ENCODE results near the gene CHAC2. TPM values are rescaled to one million over a fixed set of nuclear protein-coding genes. Genes with fewer than 3 reads are reported as not detected.

The CHAC2 gene
- total and polyA plus RNA-seq, 2 experiments from 2014 or later = 17.9 to 25.8 TPM

DNA sequence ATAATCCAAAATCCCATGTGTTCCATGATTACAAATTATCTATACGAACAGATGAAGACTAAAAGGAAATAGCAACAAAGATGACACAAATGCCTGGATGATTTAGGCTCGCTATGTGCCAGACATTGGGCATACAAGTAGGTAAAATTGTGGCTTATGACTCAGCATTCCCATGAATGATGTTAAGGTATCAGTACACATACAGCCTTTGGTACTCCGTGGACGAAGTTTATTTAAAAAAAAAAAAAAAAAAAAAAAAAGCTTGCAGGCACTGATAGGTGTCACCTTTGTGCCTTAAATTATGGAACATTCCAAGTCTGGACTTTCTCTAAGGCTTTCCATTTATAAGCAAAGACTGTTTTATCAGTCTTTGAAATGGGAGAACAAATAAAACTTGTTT, 2.7 kb downstream of the CHAC2 start:
- peaks cover 4% of the 10 kb centered on the region; the same call in 1 of the 2 replicates for H3K36me3 ChIP-seq (ENCODE audit: insufficient read depth)
- no peak overlapping the region for H2AFZ ChIP-seq
- H3K27me3 ChIP-seq (ENCODE audit: insufficient read depth) = no peaks in the 10 kb centered on the region
- H3K27me3 Mint-ChIP-seq (ENCODE audit: insufficient read depth, low read depth, poor library complexity) = peaks cover 11% of the 10 kb centered on the region
- peak overlapping the region; percentile 11; the same call in 1 of the 3 replicates for H3K4me3 Mint-ChIP-seq
- peaks cover 6% of the 10 kb centered on the region for H4K20me1 ChIP-seq (replicated peaks; ENCODE audit: insufficient read depth)
- TF ChIP-seq JUNB (IDR thresholded peaks at IDR 0.05; ENCODE audit: unreplicated experiment) (no peak), POLR2AphosphoS5 (IDR thresholded peaks at IDR 0.05; ENCODE audit: low read depth) (no peak), ZNF114 (CRISPR knock-in tag; IDR thresholded peaks at IDR 0.05) (no peak), EZH2phosphoT487 (IDR thresholded peaks at IDR 0.05; ENCODE audit: unreplicated experiment) (no peak), ZNF331 (CRISPR knock-in tag; IDR thresholded peaks at IDR 0.05; ENCODE audit: low read depth) (no peak), NANOG (IDR thresholded peaks at IDR 0.05; ENCODE audit: borderline replicate concordance) (no peak), EZH2 (IDR thresholded peaks at IDR 0.05; ENCODE audit: low read depth, unreplicated experiment) (no peak), STAT1 (IDR thresholded peaks at IDR 0.05; ENCODE audit: unreplicated experiment) (no peak), CREB1 (CRISPR knock-in tag; IDR thresholded peaks at IDR 0.05; ENCODE audit: low read depth) (no peak)
- TF ChIP-seq, protein P1, sequence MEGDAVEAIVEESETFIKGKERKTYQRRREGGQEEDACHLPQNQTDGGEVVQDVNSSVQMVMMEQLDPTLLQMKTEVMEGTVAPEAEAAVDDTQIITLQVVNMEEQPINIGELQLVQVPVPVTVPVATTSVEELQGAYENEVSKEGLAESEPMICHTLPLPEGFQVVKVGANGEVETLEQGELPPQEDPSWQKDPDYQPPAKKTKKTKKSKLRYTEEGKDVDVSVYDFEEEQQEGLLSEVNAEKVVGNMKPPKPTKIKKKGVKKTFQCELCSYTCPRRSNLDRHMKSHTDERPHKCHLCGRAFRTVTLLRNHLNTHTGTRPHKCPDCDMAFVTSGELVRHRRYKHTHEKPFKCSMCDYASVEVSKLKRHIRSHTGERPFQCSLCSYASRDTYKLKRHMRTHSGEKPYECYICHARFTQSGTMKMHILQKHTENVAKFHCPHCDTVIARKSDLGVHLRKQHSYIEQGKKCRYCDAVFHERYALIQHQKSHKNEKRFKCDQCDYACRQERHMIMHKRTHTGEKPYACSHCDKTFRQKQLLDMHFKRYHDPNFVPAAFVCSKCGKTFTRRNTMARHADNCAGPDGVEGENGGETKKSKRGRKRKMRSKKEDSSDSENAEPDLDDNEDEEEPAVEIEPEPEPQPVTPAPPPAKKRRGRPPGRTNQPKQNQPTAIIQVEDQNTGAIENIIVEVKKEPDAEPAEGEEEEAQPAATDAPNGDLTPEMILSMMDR (conservative IDR thresholded peaks at IDR 0.05; ENCODE audit: low read depth in 2 of 2) = no peak
- TF ChIP-seq, protein P2, sequence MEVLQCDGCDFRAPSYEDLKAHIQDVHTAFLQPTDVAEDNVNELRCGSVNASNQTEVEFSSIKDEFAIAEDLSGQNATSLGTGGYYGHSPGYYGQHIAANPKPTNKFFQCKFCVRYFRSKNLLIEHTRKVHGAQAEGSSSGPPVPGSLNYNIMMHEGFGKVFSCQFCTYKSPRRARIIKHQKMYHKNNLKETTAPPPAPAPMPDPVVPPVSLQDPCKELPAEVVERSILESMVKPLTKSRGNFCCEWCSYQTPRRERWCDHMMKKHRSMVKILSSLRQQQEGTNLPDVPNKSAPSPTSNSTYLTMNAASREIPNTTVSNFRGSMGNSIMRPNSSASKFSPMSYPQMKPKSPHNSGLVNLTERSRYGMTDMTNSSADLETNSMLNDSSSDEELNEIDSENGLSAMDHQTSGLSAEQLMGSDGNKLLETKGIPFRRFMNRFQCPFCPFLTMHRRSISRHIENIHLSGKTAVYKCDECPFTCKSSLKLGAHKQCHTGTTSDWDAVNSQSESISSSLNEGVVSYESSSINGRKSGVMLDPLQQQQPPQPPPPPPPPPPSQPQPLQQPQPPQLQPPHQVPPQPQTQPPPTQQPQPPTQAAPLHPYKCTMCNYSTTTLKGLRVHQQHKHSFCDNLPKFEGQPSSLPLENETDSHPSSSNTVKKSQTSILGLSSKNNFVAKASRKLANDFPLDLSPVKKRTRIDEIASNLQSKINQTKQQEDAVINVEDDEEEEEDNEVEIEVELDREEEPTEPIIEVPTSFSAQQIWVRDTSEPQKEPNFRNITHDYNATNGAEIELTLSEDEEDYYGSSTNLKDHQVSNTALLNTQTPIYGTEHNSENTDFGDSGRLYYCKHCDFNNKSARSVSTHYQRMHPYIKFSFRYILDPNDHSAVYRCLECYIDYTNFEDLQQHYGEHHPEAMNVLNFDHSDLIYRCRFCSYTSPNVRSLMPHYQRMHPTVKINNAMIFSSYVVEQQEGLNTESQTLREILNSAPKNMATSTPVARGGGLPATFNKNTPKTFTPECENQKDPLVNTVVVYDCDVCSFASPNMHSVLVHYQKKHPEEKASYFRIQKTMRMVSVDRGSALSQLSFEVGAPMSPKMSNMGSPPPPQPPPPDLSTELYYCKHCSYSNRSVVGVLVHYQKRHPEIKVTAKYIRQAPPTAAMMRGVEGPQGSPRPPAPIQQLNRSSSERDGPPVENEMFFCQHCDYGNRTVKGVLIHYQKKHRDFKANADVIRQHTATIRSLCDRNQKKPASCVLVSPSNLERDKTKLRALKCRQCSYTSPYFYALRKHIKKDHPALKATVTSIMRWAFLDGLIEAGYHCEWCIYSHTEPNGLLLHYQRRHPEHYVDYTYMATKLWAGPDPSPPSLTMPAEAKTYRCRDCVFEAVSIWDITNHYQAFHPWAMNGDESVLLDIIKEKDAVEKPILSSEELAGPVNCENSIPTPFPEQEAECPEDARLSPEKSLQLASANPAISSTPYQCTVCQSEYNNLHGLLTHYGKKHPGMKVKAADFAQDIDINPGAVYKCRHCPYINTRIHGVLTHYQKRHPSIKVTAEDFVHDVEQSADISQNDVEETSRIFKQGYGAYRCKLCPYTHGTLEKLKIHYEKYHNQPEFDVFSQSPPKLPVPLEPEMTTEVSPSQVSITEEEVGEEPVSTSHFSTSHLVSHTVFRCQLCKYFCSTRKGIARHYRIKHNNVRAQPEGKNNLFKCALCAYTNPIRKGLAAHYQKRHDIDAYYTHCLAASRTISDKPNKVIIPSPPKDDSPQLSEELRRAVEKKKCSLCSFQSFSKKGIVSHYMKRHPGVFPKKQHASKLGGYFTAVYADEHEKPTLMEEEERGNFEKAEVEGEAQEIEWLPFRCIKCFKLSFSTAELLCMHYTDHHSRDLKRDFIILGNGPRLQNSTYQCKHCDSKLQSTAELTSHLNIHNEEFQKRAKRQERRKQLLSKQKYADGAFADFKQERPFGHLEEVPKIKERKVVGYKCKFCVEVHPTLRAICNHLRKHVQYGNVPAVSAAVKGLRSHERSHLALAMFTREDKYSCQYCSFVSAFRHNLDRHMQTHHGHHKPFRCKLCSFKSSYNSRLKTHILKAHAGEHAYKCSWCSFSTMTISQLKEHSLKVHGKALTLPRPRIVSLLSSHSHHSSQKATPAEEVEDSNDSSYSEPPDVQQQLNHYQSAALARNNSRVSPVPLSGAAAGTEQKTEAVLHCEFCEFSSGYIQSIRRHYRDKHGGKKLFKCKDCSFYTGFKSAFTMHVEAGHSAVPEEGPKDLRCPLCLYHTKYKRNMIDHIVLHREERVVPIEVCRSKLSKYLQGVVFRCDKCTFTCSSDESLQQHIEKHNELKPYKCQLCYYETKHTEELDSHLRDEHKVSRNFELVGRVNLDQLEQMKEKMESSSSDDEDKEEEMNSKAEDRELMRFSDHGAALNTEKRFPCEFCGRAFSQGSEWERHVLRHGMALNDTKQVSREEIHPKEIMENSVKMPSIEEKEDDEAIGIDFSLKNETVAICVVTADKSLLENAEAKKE (CRISPR knock-in tag; IDR thresholded peaks at IDR 0.05) = no peak
- TF ChIP-seq, protein P3, sequence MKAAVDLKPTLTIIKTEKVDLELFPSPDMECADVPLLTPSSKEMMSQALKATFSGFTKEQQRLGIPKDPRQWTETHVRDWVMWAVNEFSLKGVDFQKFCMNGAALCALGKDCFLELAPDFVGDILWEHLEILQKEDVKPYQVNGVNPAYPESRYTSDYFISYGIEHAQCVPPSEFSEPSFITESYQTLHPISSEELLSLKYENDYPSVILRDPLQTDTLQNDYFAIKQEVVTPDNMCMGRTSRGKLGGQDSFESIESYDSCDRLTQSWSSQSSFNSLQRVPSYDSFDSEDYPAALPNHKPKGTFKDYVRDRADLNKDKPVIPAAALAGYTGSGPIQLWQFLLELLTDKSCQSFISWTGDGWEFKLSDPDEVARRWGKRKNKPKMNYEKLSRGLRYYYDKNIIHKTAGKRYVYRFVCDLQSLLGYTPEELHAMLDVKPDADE (IDR thresholded peaks at IDR 0.05) = no peak
- TF ChIP-seq, protein P4, sequence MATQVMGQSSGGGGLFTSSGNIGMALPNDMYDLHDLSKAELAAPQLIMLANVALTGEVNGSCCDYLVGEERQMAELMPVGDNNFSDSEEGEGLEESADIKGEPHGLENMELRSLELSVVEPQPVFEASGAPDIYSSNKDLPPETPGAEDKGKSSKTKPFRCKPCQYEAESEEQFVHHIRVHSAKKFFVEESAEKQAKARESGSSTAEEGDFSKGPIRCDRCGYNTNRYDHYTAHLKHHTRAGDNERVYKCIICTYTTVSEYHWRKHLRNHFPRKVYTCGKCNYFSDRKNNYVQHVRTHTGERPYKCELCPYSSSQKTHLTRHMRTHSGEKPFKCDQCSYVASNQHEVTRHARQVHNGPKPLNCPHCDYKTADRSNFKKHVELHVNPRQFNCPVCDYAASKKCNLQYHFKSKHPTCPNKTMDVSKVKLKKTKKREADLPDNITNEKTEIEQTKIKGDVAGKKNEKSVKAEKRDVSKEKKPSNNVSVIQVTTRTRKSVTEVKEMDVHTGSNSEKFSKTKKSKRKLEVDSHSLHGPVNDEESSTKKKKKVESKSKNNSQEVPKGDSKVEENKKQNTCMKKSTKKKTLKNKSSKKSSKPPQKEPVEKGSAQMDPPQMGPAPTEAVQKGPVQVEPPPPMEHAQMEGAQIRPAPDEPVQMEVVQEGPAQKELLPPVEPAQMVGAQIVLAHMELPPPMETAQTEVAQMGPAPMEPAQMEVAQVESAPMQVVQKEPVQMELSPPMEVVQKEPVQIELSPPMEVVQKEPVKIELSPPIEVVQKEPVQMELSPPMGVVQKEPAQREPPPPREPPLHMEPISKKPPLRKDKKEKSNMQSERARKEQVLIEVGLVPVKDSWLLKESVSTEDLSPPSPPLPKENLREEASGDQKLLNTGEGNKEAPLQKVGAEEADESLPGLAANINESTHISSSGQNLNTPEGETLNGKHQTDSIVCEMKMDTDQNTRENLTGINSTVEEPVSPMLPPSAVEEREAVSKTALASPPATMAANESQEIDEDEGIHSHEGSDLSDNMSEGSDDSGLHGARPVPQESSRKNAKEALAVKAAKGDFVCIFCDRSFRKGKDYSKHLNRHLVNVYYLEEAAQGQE (IDR thresholded peaks at IDR 0.05; ENCODE audit: unreplicated experiment) = no peak
- H3K9me2 ChIP-seq (ENCODE audit: insufficient read depth) = no peaks in the 10 kb centered on the region
- H3K4me2 ChIP-seq = no peak overlapping the region
- H3K4me1 ChIP-seq (ENCODE audit: insufficient read depth) = peaks cover 12% of the 10 kb centered on the region; the same call in 1 of the 2 replicates
- H3K9me3 Mint-ChIP-seq = no peaks in the 10 kb centered on the region
- no peak overlapping the region for H3K4me3 ChIP-seq
- H3K79me2 ChIP-seq (replicated peaks; ENCODE audit: insufficient read depth) = peaks cover 70% of the 10 kb centered on the region
- no peak for ATAC-seq
- H3K36me3 Mint-ChIP-seq (ENCODE audit: low read depth) = peaks cover 18% of the 10 kb centered on the region; the same call in 2 of the 3 replicates
- no peaks in the 10 kb centered on the region for H3F3A ChIP-seq (replicated peaks; ENCODE audit: low read depth)
- H3K4me1 Mint-ChIP-seq = peaks cover 14% of the 10 kb centered on the region
- H3K27ac Mint-ChIP-seq = no peak overlapping the region
- H3K27ac ChIP-seq (ENCODE audit: low read depth) = no peak overlapping the region
- no peak for DNase-seq (ENCODE audit: low spot score)
